HUES6 (cell line): ENCODE measurements around the gene MAP2K4.
A peak's percentile ranks its signal among the peaks of the same experiment; 100 is the strongest.
"Not testable (repeated sequence)": the region's sequence is repeated elsewhere in the genome, so short reads cannot be mapped to it uniquely, and the experiment has no call there.

ENCODE experiments used
- H3K27ac ChIP-seq: 2 replicates; pipeline ENCODE4 v1.7.0; 2013; ENCODE audit warnings: low read depth, mild to moderate bottlenecking, low read length, inconsistent platforms
- H3K27me3 ChIP-seq: 2 replicates; pipeline ENCODE4 v1.6.1; 2013; ENCODE audit warnings: low read length; ENCODE audit not compliant: control insufficient read depth, insufficient read depth
- H3K36me3 ChIP-seq: 2 replicates; pipeline ENCODE4 v1.6.1; 2013; ENCODE audit warnings: low read length; ENCODE audit not compliant: control insufficient read depth, insufficient read depth
- H3K4me1 ChIP-seq: 2 replicates; pipeline ENCODE4 v1.6.1; 2013; ENCODE audit warnings: low read length; ENCODE audit not compliant: control insufficient read depth, insufficient read depth
- H3K4me3 ChIP-seq: 2 replicates; pipeline ENCODE4 v1.5.1; 2013; ENCODE audit warnings: low read depth, low read length
- H3K9ac ChIP-seq: one replicate; pipeline ENCODE4 v1.6.1; 2013; ENCODE audit warnings: mild to moderate bottlenecking, low read length
- H3K9me3 ChIP-seq: 2 replicates; pipeline ENCODE4 v1.6.1; 2013; ENCODE audit warnings: low read depth, low read length; ENCODE audit not compliant: control insufficient read depth, insufficient read depth

Gene MAP2K4

GRCh38 chr17:12020642-12021622 lies at the start of gene MAP2K4:
TSS of gene MAP2K4 (plus strand) at chr17:12020877. CDS start at chr17:12020887, 10 bp downstream.
- peak within 1 kb of the TSS; percentile 75 for H3K4me3 ChIP-seq
- H3K36me3 ChIP-seq, result no peaks in the 10 kb centered on the region
- peak within 1 kb of the TSS; percentile 77 for H3K27ac ChIP-seq
- peaks cover 12% of the 10 kb centered on the region; the same call in 1 of the 2 replicates for H3K4me1 ChIP-seq
- H3K27me3 ChIP-seq, result peaks cover 11% of the 10 kb centered on the region
- H3K9ac ChIP-seq, result peak within 1 kb of the TSS; percentile 89
- H3K9me3 ChIP-seq, result no peaks in the 10 kb centered on the region

- Histone ChIP-seq H3K9me3 (peaks cover 10% of the 10 kb centered on the region), H3K9ac (peak overlapping the region; percentile 52), H3K4me3 (peak overlapping the region; percentile 39; the same call in 1 of the 2 replicates), H3K36me3 (peaks cover 12% of the 10 kb centered on the region)
- not testable (repeated sequence) for H3K4me1 ChIP-seq, H3K27me3 ChIP-seq, H3K27ac ChIP-seq
Observed at GRCh38 chr17:11972741-11973140, 47.9 kb upstream of the MAP2K4 start.

GRCh38 chr17:11979795-11980194 lies 40.9 kb upstream of the MAP2K4 start:
- Histone ChIP-seq H3K9ac (no peak overlapping the region), H3K9me3 (no peaks in the 10 kb centered on the region), H3K27ac (no peak overlapping the region), H3K4me1 (peaks cover 12% of the 10 kb centered on the region), H3K4me3 (no peak overlapping the region), H3K36me3 (peaks cover 42% of the 10 kb centered on the region), H3K27me3 (no peaks in the 10 kb centered on the region)

GRCh38 chr17:11980813-11981212 lies 39.9 kb upstream of the MAP2K4 start:
- H3K4me1 ChIP-seq, result peaks cover 11% of the 10 kb centered on the region
- no peak overlapping the region for H3K9ac ChIP-seq
- no peak overlapping the region for H3K27ac ChIP-seq
- no peaks in the 10 kb centered on the region for H3K9me3 ChIP-seq
- H3K27me3 ChIP-seq, result no peaks in the 10 kb centered on the region
- H3K4me3 ChIP-seq, result no peak overlapping the region
- peaks cover 46% of the 10 kb centered on the region for H3K36me3 ChIP-seq

GRCh38 chr17:11981862-11982261 lies 38.8 kb upstream of the MAP2K4 start:
- H3K36me3 ChIP-seq, result peaks cover 46% of the 10 kb centered on the region

GRCh38 chr17:11986179-11986941 lies 34.3 kb upstream of the MAP2K4 start:
- Histone ChIP-seq H3K4me1 (peaks cover 34% of the 10 kb centered on the region), H3K9ac (no peak overlapping the region), H3K4me3 (no peak overlapping the region), H3K27me3 (no peaks in the 10 kb centered on the region), H3K36me3 (peaks cover 34% of the 10 kb centered on the region), H3K9me3 (no peaks in the 10 kb centered on the region), H3K27ac (no peak overlapping the region)

More at GRCh38 chr17:11981862-11982261, 38.8 kb upstream of the MAP2K4 start:
- no peak overlapping the region for H3K9ac ChIP-seq
- H3K27ac ChIP-seq, result no peak overlapping the region
- no peak overlapping the region for H3K4me3 ChIP-seq
- no peaks in the 10 kb centered on the region for H3K27me3 ChIP-seq
- no peaks in the 10 kb centered on the region for H3K9me3 ChIP-seq
- H3K4me1 ChIP-seq, result peaks cover 11% of the 10 kb centered on the region

- Histone ChIP-seq H3K9ac (no peak overlapping the region), H3K36me3 (peaks cover 34% of the 10 kb centered on the region), H3K4me3 (no peak overlapping the region), H3K9me3 (no peaks in the 10 kb centered on the region), H3K27ac (no peak overlapping the region), H3K4me1 (peaks cover 39% of the 10 kb centered on the region), H3K27me3 (no peaks in the 10 kb centered on the region)
Observed at GRCh38 chr17:11986942-11987329, 33.7 kb upstream of the MAP2K4 start.

GRCh38 chr17:11990363-11990983 lies 30.2 kb upstream of the MAP2K4 start:
- Histone ChIP-seq H3K4me3 (no peak overlapping the region), H3K4me1 (peaks cover 42% of the 10 kb centered on the region), H3K27me3 (no peaks in the 10 kb centered on the region), H3K9ac (no peak overlapping the region), H3K36me3 (peaks cover 13% of the 10 kb centered on the region), H3K9me3 (no peaks in the 10 kb centered on the region), H3K27ac (peak overlapping the region; percentile 64; the same call in 1 of the 2 replicates)

GRCh38 chr17:11991461-11991860 lies 29.2 kb upstream of the MAP2K4 start:
- peak overlapping the region; percentile 28 for H3K4me3 ChIP-seq
- H3K27ac ChIP-seq, result peak overlapping the region; percentile 64
- peak overlapping the region; percentile 35 for H3K9ac ChIP-seq
- peaks cover 13% of the 10 kb centered on the region for H3K36me3 ChIP-seq
- H3K27me3 ChIP-seq, result no peaks in the 10 kb centered on the region
- no peaks in the 10 kb centered on the region for H3K9me3 ChIP-seq
- peaks cover 42% of the 10 kb centered on the region for H3K4me1 ChIP-seq

- Histone ChIP-seq H3K9me3 (no peaks in the 10 kb centered on the region), H3K27ac (peak overlapping the region; percentile 66; the same call in 1 of the 2 replicates), H3K27me3 (no peaks in the 10 kb centered on the region), H3K4me3 (peak overlapping the region; percentile 68), H3K4me1 (peaks cover 12% of the 10 kb centered on the region), H3K36me3 (peaks cover 8% of the 10 kb centered on the region; the same call in 1 of the 2 replicates), H3K9ac (peak overlapping the region; percentile 84)
Observed at GRCh38 chr17:11996722-11997146, 23.9 kb upstream of the MAP2K4 start.
